ENCODE measurements around the gene R3HDM4.

- TF ChIP-seq CTCF (IDR thresholded peaks at IDR 0.05) = no peak
- no peak for TF ChIP-seq EP300 (IDR thresholded peaks at IDR 0.05)
- TF ChIP-seq POLR2A (IDR thresholded peaks at IDR 0.05) = no peak
These were observed 36.0 kb upstream of the R3HDM4 start for GRCh38 chr19:948842-949496.
